Activated B cell treated with CpG ODN at 0.5 μM for 24 hours (primary cell): Measurements from ENCODE around the gene CNR2. TPM values are rescaled to one million over a fixed set of nuclear protein-coding genes. Genes with fewer than 3 reads are reported as not detected.

ENCODE experiments used
- ATAC-seq: fragments of 200-7000 bp; cut with Tn5 transposase; one replicate; pipeline ENCODE4 v1.10.0; 2021; ENCODE audit warnings: low read depth, mild to moderate bottlenecking, moderate library complexity
- CTCF ChIA-PET: fragments of 350-600 bp; sonication (Branson Sonifier 250); formaldehyde crosslinking; loops from one replicate; lab custom pipeline; 2021; ENCODE audit warnings: antibody characterized with exemption; lab: Charles Lee
- POLR2A ChIA-PET: fragments of 350-600 bp; sonication (Branson Sonifier 250); formaldehyde crosslinking; loops from one replicate; lab custom pipeline; 2021; ENCODE audit warnings: antibody characterized with exemption; lab: Charles Lee
- DNase-seq: peaks from one replicate; pipeline ENCODE4 v3.0.0; 2022
- H3K27ac Mint-ChIP-seq: one replicate; pipeline ENCODE4 v1.8.0; 2020; ENCODE audit warnings: mixed read lengths
- H3K27me3 Mint-ChIP-seq: one replicate; pipeline ENCODE4 v1.8.0; 2021; ENCODE audit warnings: mixed read lengths
- H3K36me3 Mint-ChIP-seq: one replicate; pipeline ENCODE4 v1.8.0; 2021; ENCODE audit warnings: low read depth, mixed read lengths
- H3K4me1 Mint-ChIP-seq: one replicate; pipeline ENCODE4 v1.8.0; 2021; ENCODE audit warnings: mixed read lengths
- H3K4me3 Mint-ChIP-seq: one replicate; pipeline ENCODE4 v1.8.0; 2020; ENCODE audit warnings: mild to moderate bottlenecking, mixed read lengths
- H3K9me3 Mint-ChIP-seq: one replicate; pipeline ENCODE4 v1.8.0; 2020; ENCODE audit warnings: mixed read lengths
- intact Hi-C: fragments of 100-400 bp; cut with micrococcal nuclease; formaldehyde crosslinking; loops from one replicate; pipeline ENCODE4 v1.15.1; 2024
- total RNA-seq: library from RNA; stranded (reverse); gene quantifications from 2 replicates; pipeline ENCODE4 v1.2.3, GENCODE V29; 2022
- TF ChIP-seq, protein P1 (sequence below): fragments of 200-600 bp; IDR thresholded peaks from one replicate; pipeline ENCODE4 v1.8.0; 2022; ENCODE audit warnings: antibody characterized with exemption, mild to moderate bottlenecking

The CNR2 gene
- total RNA-seq, 1 donor from 2014 or later: 51.0 TPM

DNA sequence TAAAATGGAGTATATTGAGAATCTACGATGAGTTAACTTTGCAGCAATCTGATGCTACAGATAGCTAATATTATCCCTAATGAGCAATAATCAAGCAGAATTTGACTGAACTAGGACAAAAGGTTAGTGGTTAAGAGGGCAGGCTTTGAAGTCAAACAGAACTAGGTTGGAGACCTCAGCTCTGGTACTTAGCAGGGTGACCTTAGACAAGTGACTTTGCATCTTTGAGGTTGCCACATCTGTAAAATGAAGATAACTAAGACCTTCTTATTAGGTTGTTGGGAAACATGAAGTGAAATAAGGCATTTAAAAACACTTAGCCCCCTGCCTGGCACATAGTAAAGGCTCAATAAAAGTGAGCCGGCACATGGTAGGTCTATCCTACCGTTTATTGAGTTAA, 40.7 kb downstream of the CNR2 start:
- ChIA-PET CTCF (no interaction called here), POLR2A (no interaction called here)
- Mint-ChIP-seq H3K36me3 (peaks cover 48% of the 10 kb centered on the region), H3K9me3 (no peaks in the 10 kb centered on the region), H3K27me3 (no peaks in the 10 kb centered on the region), H3K4me3 (no peak overlapping the region), H3K27ac (peak overlapping the region; percentile 12), H3K4me1 (peaks cover 25% of the 10 kb centered on the region)
- DNase-seq (no peak), ATAC-seq (no peak)
- intact Hi-C loops: no loop called here
- TF ChIP-seq, protein P1, sequence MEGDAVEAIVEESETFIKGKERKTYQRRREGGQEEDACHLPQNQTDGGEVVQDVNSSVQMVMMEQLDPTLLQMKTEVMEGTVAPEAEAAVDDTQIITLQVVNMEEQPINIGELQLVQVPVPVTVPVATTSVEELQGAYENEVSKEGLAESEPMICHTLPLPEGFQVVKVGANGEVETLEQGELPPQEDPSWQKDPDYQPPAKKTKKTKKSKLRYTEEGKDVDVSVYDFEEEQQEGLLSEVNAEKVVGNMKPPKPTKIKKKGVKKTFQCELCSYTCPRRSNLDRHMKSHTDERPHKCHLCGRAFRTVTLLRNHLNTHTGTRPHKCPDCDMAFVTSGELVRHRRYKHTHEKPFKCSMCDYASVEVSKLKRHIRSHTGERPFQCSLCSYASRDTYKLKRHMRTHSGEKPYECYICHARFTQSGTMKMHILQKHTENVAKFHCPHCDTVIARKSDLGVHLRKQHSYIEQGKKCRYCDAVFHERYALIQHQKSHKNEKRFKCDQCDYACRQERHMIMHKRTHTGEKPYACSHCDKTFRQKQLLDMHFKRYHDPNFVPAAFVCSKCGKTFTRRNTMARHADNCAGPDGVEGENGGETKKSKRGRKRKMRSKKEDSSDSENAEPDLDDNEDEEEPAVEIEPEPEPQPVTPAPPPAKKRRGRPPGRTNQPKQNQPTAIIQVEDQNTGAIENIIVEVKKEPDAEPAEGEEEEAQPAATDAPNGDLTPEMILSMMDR: no peak

DNA sequence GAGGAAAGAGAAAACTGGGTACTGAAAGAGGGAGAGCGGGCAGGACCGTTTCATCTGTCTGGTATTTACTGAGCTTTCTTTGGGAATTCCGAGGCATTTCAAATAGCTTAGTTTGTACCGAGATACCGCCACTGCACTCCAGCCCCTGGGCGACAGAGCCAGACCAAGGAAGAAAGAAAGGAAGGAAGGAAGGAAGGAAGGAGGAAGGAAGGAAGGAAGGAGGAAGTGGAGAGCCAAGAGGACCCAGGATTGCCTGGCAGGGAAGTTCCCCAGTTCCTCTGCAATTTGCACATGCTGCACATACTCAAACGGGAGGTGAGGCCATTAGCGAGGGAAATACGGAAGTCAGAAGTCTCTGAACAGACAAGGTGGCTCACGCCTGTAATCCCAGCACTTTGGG, 44.1 kb downstream of the CNR2 start:
- H3K27me3 Mint-ChIP-seq: no peaks in the 10 kb centered on the region
- H3K4me1 Mint-ChIP-seq: peaks cover 38% of the 10 kb centered on the region
- no peaks in the 10 kb centered on the region for H3K9me3 Mint-ChIP-seq
- peaks cover 34% of the 10 kb centered on the region for H3K36me3 Mint-ChIP-seq
- CTCF ChIA-PET: interaction anchor here (0.8 to 3.5 kb wide), 7 partner anchors 10 to 97 kb away, joined by 3 to 23 read pairs (median 5); partner anchors contain the start of gene CNR2
- DNase-seq (no peak), ATAC-seq (no peak)
- TF ChIP-seq, protein P1: no peak
- intact Hi-C loops: loop anchor here (2.0 kb wide), 1 partner anchor 40 kb away; no protein-coding TSS in a partner anchor
- H3K4me3 Mint-ChIP-seq: peak overlapping the region; percentile 84
- H3K27ac Mint-ChIP-seq: peak overlapping the region; percentile 87
- POLR2A ChIA-PET: interaction anchor here (0.6 to 3.4 kb wide), 9 partner anchors 19 to 1844 kb away, joined by 3 to 20 read pairs (median 8); partner anchors contain the start of gene CNR2

DNA sequence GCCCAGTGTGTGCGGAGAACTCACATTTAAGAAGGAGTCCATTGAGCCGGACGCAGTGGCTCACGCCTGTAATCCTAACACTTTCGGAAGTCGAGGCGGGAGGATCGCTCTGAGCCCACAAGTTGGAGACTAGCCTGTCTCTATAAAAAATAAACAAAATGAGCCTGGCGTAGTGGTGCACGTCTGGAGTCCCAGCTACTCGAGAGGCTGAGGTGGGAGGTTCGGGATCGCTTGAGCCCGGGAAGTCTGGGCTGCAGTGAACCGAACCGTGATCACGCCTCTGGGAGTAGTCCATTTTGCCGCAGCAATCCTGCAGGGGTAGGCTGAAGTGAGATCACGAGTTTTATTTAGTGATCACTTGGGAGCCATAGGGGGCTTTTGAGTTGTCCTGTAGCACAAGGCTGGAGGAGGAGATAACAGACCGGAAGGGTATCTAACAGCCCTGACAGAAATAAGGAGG, 44.6 kb downstream of the CNR2 start:
- no peak for DNase-seq
- H3K4me3 Mint-ChIP-seq: peak overlapping the region; percentile 84
- H3K27ac Mint-ChIP-seq: peak overlapping the region; percentile 87
- ChIA-PET CTCF (interaction anchor here (0.8 to 3.5 kb wide), 7 partner anchors 11 to 97 kb away, joined by 3 to 23 read pairs (median 5); partner anchors contain the start of gene CNR2), POLR2A (interaction anchor here (0.6 to 3.4 kb wide), 9 partner anchors 20 to 80 kb away, joined by 3 to 20 read pairs (median 8); partner anchors contain the start of gene CNR2)
- peaks cover 29% of the 10 kb centered on the region for H3K36me3 Mint-ChIP-seq
- intact Hi-C loops: loop anchor here (1.0 to 2.0 kb wide), 8 partner anchors 20 to 96 kb away; partner anchors contain the start of genes HMGCL and PNRC2
- TF ChIP-seq, protein P1: no peak
- H3K9me3 Mint-ChIP-seq: no peaks in the 10 kb centered on the region
- peaks cover 36% of the 10 kb centered on the region for H3K4me1 Mint-ChIP-seq
- ATAC-seq: peak; percentile 4
- H3K27me3 Mint-ChIP-seq: no peaks in the 10 kb centered on the region

DNA sequence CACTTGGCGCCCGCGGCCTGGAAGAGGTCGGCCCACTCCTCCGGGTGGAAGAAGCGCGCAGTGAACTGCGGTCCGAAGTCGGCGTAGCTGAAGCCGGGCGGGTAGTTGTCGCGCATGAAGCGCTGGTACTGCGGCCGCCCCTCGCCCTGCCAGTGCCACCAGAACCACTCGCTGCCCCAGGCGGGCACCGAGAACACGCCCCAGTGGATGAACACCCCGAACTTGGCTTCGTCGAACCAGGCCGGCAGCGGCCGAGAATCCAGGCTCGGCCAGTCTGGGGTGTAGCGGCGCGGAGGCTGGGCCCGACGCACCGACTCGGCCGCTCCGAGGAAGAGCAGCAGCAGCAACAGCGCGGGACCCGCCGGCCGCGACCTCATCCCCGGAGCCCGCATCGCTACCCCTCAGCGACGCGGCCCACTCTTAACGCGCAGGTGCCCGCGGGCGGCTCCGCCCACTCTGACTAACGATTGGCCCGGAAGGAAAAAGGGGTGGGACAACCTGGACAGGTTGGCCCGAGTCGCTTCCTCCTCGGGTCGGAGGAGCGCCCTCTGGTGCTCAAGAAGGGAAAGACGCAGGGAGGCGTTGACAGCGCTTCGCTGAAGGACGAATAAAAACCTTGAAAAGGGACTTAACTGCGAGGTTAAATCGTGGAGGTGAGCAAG, 45.1 kb downstream of the CNR2 start, which contains the start of gene FUCA1:
FUCA1 (minus strand) TSS at position 396 of the 662 bp plus-strand sequence; CDS start at position 392, 4 bp downstream.
- ChIA-PET POLR2A (interaction anchor here (0.6 to 3.4 kb wide), 6 partner anchors 20 to 79 kb away, joined by 3 to 20 read pairs (median 14); partner anchors contain the start of gene CNR2), CTCF (interaction anchor here (1.4 to 3.5 kb wide), 4 partner anchors 40 to 96 kb away, joined by 3 to 23 read pairs (median 13); no protein-coding TSS in a partner anchor)
- H3K27me3 Mint-ChIP-seq: no peaks in the 10 kb centered on the region
- ATAC-seq (peak; percentile 97), DNase-seq (peak; percentile 92)
- H3K9me3 Mint-ChIP-seq: no peaks in the 10 kb centered on the region
- H3K4me1 Mint-ChIP-seq: peaks cover 36% of the 10 kb centered on the region
- H3K4me3 Mint-ChIP-seq: peak within 1 kb of the TSS; percentile 84
- peaks cover 26% of the 10 kb centered on the region for H3K36me3 Mint-ChIP-seq
- intact Hi-C loops: loop anchor here (1.0 to 2.0 kb wide), 8 partner anchors 20 to 96 kb away; partner anchors contain the start of genes HMGCL and PNRC2
- TF ChIP-seq, protein P1: no peak
- H3K27ac Mint-ChIP-seq: peak within 1 kb of the TSS; percentile 87
